Left lung (tissue), 10 donors: ENCODE measurements around the gene HUNK. TPM values are rescaled to one million over a fixed set of nuclear protein-coding genes. Genes with fewer than 3 reads are reported as not detected.
A peak's percentile ranks its signal among the peaks of the same experiment; 100 is the strongest.

Experiments used
- ATAC-seq: fragments of 200-7000 bp; cut with Tn5 transposase; one replicate; pipeline ENCODE4 v1.9.1; 2020; ENCODE audit warnings: moderate library complexity
- DNase-seq, 4 donors: peaks; one replicate each; pipeline ENCODE4 v3.0.0-alpha.2; 2013 to 2020
- H3K27ac ChIP-seq, 2 donors: fragments of 200-600 bp; sonication (generic) in 1 of 2; one replicate each; pipeline versions ENCODE4 v1.5.0 to v1.8.0; 2020 to 2021
- H3K27me3 ChIP-seq, 2 donors: fragments of 200-600 bp; sonication (generic) in 1 of 2; one replicate each; pipeline versions ENCODE4 v1.5.0 to v1.8.0; 2020 to 2021
- H3K36me3 ChIP-seq, 2 donors: fragments of 200-600 bp; sonication (generic) in 1 of 2; one replicate each; pipeline versions ENCODE4 v1.5.0 to v1.8.0; 2020 to 2021
- H3K4me1 ChIP-seq, 2 donors: fragments of 200-600 bp; one replicate each; pipeline ENCODE4 v1.8.0; 2021
- H3K4me3 ChIP-seq, 2 donors: fragments of 200-600 bp; sonication (generic) in 1 of 2; one replicate each; pipeline versions ENCODE4 v1.5.0 to v1.8.0; 2020 to 2021; ENCODE audit warnings: mild to moderate bottlenecking in 1 of 2
- H3K9me3 ChIP-seq, 2 donors: fragments of 200-600 bp; sonication (generic) in 1 of 2; one replicate each; pipeline versions ENCODE4 v1.5.0 to v1.8.0; 2020 to 2021
- intact Hi-C, 2 donors: fragments of 100-400 bp; cut with DNase I; formaldehyde crosslinking; loops; one replicate each; pipeline versions ENCODE4 v1.11.2 to v1.14.2; 2022
- polyA plus RNA-seq, 6 donors: library from polyadenylated mRNA; unstranded; fragments of 120-200 nt; gene quantifications; one replicate each; pipeline ENCODE4 v1.2.1, GENCODE V29; 2013; ENCODE audit not compliant: insufficient read length in 6 of 6
- total RNA-seq, 2 donors: library from RNA; stranded (reverse); fragmentation: NEBNext Ultra II Directional; extraction: Animal tissue kit (Norgen Biotek cat#: 25700); gene quantifications; one replicate each; pipeline ENCODE4 v1.2.1, GENCODE V29; 2021
- TF ChIP-seq, protein P1 (sequence below), 2 donors: fragments of 200-600 bp; sonication (generic) in 1 of 2; IDR thresholded peaks; one replicate each; pipeline versions ENCODE4 v1.5.0 to v1.8.0; 2021; ENCODE audit warnings: antibody characterized with exemption in 2 of 2
- donor health status: DM: no; HTN: yes; CAD: no.
- donor health status: DM: no; HTN: no; CAD: no.

The HUNK gene
- total and polyA plus RNA-seq, 8 donors, result 2.9 to 7.4 (median 6.0) TPM

DNA sequence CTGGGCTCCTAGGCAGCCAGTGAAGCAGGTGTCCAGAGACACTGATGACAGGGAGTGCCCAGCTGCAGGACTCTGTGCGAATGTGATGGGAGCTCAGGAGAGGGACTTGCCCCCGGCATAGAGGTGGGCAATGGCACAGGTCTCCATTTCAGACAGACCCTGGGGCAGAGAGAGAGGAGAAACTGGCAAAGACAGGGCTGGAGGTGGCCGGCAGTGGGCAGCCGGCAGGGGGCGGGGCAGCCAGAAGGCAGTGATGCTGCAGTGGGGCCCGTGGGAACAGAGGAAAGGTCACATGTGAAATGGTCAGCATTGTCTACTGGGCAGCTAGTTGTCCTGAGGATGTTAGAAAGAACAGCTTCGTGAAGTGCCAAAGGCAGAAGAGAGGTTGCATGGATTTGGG lies 112.6 kb downstream of the HUNK start:
- Histone ChIP-seq H3K9me3 (no peaks in the 10 kb centered on the region), H3K36me3 (no peaks in the 10 kb centered on the region), H3K27ac (no peak overlapping the region), H3K4me3 (no peak overlapping the region), H3K27me3 (no peaks in the 10 kb centered on the region), H3K4me1 (no peaks in the 10 kb centered on the region)
- TF ChIP-seq, protein P1, sequence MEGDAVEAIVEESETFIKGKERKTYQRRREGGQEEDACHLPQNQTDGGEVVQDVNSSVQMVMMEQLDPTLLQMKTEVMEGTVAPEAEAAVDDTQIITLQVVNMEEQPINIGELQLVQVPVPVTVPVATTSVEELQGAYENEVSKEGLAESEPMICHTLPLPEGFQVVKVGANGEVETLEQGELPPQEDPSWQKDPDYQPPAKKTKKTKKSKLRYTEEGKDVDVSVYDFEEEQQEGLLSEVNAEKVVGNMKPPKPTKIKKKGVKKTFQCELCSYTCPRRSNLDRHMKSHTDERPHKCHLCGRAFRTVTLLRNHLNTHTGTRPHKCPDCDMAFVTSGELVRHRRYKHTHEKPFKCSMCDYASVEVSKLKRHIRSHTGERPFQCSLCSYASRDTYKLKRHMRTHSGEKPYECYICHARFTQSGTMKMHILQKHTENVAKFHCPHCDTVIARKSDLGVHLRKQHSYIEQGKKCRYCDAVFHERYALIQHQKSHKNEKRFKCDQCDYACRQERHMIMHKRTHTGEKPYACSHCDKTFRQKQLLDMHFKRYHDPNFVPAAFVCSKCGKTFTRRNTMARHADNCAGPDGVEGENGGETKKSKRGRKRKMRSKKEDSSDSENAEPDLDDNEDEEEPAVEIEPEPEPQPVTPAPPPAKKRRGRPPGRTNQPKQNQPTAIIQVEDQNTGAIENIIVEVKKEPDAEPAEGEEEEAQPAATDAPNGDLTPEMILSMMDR (IDR thresholded peaks at IDR 0.05), result no peak
- no peak for ATAC-seq
- intact Hi-C loops, result no loop called here
- DNase-seq, result no peak

DNA sequence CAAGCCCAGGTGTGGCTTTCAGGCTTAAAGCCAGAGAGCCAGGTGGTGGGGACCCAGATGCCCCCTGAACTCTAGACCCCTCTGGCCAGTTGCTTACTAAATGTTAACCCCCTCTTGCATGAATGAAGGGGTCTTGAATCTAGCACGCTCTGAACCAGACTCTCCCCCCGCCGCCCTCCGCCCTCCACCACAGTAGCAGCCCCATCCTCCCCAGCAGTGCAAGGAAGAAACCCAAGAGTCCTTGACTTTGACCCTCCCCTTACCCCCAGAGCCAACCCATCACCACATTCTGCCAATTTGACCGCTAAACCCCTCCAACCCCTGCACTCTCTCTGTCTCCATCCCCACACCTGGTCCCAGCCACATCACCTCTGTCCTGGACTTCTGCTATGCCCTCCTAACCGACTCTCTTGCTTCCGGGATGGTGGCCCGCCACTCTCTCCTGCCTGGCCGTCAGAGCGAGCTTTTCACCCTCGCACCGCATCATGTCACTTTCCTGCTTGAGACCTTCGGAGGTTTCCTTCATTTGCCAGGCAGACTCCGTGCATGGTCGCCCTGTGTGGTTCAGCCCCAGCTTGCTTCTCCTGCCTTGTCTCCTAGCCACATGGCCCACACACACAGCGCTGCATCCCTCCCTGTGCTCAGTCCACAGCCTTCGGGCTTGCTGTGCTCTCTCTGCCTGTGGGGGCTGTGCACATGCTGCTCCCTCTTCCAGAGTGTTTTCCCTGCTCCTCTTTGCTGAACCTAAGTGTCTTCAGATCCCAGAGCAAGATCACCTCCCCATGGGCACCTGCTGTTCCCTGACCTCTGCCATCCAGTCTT lies 113.4 kb downstream of the HUNK start:
- H3K9me3 ChIP-seq, result no peaks in the 10 kb centered on the region
- intact Hi-C loops, result no loop called here
- no peak overlapping the region for H3K27ac ChIP-seq
- no peak overlapping the region for H3K4me3 ChIP-seq
- no peaks in the 10 kb centered on the region for H3K36me3 ChIP-seq
- TF ChIP-seq, protein P1 (IDR thresholded peaks at IDR 0.05), result no peak
- H3K4me1 ChIP-seq, result no peaks in the 10 kb centered on the region
- no peaks in the 10 kb centered on the region for H3K27me3 ChIP-seq
- DNase-seq (no peak), ATAC-seq (no peak)

DNA sequence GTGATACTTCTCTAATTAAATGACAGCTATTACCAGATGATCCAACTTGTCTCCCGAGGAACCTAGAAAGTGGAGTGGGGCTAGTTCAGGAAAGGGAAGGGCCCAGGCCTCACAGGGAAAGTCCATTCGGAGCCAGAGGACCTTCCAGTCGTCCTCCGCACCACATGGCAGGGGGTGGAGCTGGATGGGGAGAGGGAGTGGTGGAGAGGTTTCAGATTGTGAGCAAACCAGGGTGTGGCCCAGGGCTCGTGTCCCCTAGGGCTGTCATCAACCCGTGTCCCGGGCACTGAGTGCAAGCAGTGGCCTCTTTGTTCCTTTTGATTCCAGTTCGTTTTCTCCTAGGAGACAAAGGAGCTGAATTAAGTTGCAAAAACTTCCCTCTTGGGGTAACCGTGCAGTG lies 114.9 kb downstream of the HUNK start:
- Histone ChIP-seq H3K36me3 (no peaks in the 10 kb centered on the region), H3K9me3 (no peaks in the 10 kb centered on the region), H3K27ac (no peak overlapping the region), H3K4me3 (no peak overlapping the region), H3K27me3 (no peaks in the 10 kb centered on the region), H3K4me1 (no peaks in the 10 kb centered on the region)
- intact Hi-C loops, result no loop called here
- ATAC-seq (peak; percentile 25), DNase-seq (no peak)
- TF ChIP-seq, protein P1 (IDR thresholded peaks at IDR 0.05), result no peak

DNA sequence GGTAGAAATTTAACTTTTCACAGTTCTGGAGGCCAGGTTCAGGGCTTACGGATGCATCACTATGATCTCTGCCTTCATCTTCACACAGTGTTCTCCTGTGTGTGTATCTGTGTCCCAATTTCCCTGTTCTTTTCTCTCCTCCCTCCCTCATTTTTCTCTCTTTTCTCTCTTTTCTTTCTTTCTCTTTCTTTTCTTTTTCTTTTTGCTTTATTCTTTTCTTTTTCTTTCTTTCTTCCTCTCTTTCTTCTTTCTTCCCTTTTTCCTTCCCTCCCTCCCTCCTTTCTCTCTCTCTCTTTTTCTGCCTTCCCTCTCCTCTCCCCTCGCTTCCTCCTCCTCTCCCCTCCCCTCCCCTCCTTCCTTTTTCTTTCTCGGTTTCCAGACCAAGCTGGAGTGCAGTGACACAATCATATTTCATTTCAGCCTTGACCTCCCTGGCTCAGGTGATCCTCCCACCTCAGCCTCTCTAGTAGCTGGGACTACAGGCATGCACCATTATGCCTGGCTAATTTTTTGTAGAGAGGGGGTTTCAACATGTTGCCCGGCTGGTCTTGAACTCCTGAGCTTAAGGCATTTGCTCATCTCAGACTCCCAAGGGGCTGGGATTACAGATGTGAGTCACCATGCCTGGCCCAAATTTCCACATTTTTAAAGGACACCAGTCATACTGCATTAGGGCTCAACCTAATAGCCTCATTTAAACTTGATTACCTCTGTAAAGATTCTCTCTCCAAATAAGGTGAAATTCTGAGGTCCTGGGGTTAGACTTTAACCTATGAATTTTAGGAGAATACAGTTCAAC lies 115.9 kb downstream of the HUNK start:
- no peak overlapping the region for H3K4me3 ChIP-seq
- DNase-seq (no peak), ATAC-seq (no peak)
- H3K27me3 ChIP-seq, result no peaks in the 10 kb centered on the region
- H3K27ac ChIP-seq, result no peak overlapping the region
- TF ChIP-seq, protein P1 (IDR thresholded peaks at IDR 0.05), result no peak
- intact Hi-C loops, result no loop called here
- no peaks in the 10 kb centered on the region for H3K4me1 ChIP-seq
- no peaks in the 10 kb centered on the region for H3K9me3 ChIP-seq
- H3K36me3 ChIP-seq, result no peaks in the 10 kb centered on the region
